Measurements from ENCODE around the gene ANKRD60. TPM values are rescaled to one million over a fixed set of nuclear protein-coding genes. Genes with fewer than 3 reads are reported as not detected.

Gene ANKRD60
- total RNA-seq, 1 donor from 2014 or later, result not detected

- DNase-seq (ENCODE audit: low spot score), result no peak
- no peak overlapping the region for H3K27ac Mint-ChIP-seq (ENCODE audit: unreplicated experiment)
- H3K36me3 Mint-ChIP-seq (ENCODE audit: low read depth), result no peaks in the 10 kb centered on the region
- H3K4me1 Mint-ChIP-seq (ENCODE audit: low read depth), result peaks cover 23% of the 10 kb centered on the region
- H3K4me3 Mint-ChIP-seq (ENCODE audit: unreplicated experiment), result no peak overlapping the region
- no peaks in the 10 kb centered on the region for H3K9me3 Mint-ChIP-seq (ENCODE audit: low read depth)
- TF ChIP-seq CTCF (IDR thresholded peaks at IDR 0.05), result no peak
- no peaks in the 10 kb centered on the region for H3K27me3 Mint-ChIP-seq (ENCODE audit: low read depth)
Observed at GRCh38 chr20:58171796-58172425, 56.5 kb downstream of the ANKRD60 start.

- H3K36me3 Mint-ChIP-seq (ENCODE audit: low read depth), result no peaks in the 10 kb centered on the region
- H3K9me3 Mint-ChIP-seq (ENCODE audit: low read depth), result no peaks in the 10 kb centered on the region
- H3K4me3 Mint-ChIP-seq (ENCODE audit: unreplicated experiment), result no peak overlapping the region
- no peak for TF ChIP-seq CTCF (IDR thresholded peaks at IDR 0.05)
- no peak overlapping the region for H3K27ac Mint-ChIP-seq (ENCODE audit: unreplicated experiment)
- DNase-seq (ENCODE audit: low spot score), result no peak
- H3K27me3 Mint-ChIP-seq (ENCODE audit: low read depth), result no peaks in the 10 kb centered on the region
- H3K4me1 Mint-ChIP-seq (ENCODE audit: low read depth), result peaks cover 11% of the 10 kb centered on the region
Observed at GRCh38 chr20:58169450-58169849, 59.0 kb downstream of the ANKRD60 start.

GRCh38 chr20:58168843-58169242, 59.6 kb downstream of the ANKRD60 start:
- DNase-seq (ENCODE audit: low spot score), result peak; percentile 10
- Mint-ChIP-seq H3K9me3 (ENCODE audit: low read depth) (no peaks in the 10 kb centered on the region), H3K27ac (ENCODE audit: unreplicated experiment) (no peak overlapping the region), H3K4me3 (ENCODE audit: unreplicated experiment) (no peak overlapping the region), H3K36me3 (ENCODE audit: low read depth) (no peaks in the 10 kb centered on the region), H3K27me3 (ENCODE audit: low read depth) (no peaks in the 10 kb centered on the region), H3K4me1 (ENCODE audit: low read depth) (peaks cover 7% of the 10 kb centered on the region)
- no peak for TF ChIP-seq CTCF (IDR thresholded peaks at IDR 0.05)

GRCh38 chr20:58167759-58168158, 60.7 kb downstream of the ANKRD60 start:
- Mint-ChIP-seq H3K9me3 (ENCODE audit: low read depth) (no peaks in the 10 kb centered on the region), H3K27me3 (ENCODE audit: low read depth) (no peaks in the 10 kb centered on the region), H3K36me3 (ENCODE audit: low read depth) (no peaks in the 10 kb centered on the region), H3K4me3 (ENCODE audit: unreplicated experiment) (no peak overlapping the region), H3K27ac (ENCODE audit: unreplicated experiment) (no peak overlapping the region), H3K4me1 (ENCODE audit: low read depth) (peaks cover 9% of the 10 kb centered on the region)
- TF ChIP-seq CTCF (IDR thresholded peaks at IDR 0.05), result no peak
- DNase-seq (ENCODE audit: low spot score), result peak; percentile 61

Other genes starting within 250 kb of the ANKRD60 start
- gene RAB22A, start 81.1 kb upstream of the ANKRD60 start, total RNA-seq, result 25.2 to 29.0 TPM (median 26.4 TPM) in 3 replicates
- gene VAPB, start 160.6 kb upstream of the ANKRD60 start, total RNA-seq, result 48.2 to 55.3 TPM (median 53.3 TPM) in 3 replicates

Measured in chondrocyte (in vitro differentiated cells).